GM21529 (cell line): ENCODE data around the gene MOGAT3.

Experiments
- ATAC-seq: cut with Tn5 transposase; IDR thresholded peaks from one replicate; pipeline ENCODE4 v1.9.1; 2021; ENCODE audit not compliant: unreplicated experiment

The MOGAT3 gene

DNA sequence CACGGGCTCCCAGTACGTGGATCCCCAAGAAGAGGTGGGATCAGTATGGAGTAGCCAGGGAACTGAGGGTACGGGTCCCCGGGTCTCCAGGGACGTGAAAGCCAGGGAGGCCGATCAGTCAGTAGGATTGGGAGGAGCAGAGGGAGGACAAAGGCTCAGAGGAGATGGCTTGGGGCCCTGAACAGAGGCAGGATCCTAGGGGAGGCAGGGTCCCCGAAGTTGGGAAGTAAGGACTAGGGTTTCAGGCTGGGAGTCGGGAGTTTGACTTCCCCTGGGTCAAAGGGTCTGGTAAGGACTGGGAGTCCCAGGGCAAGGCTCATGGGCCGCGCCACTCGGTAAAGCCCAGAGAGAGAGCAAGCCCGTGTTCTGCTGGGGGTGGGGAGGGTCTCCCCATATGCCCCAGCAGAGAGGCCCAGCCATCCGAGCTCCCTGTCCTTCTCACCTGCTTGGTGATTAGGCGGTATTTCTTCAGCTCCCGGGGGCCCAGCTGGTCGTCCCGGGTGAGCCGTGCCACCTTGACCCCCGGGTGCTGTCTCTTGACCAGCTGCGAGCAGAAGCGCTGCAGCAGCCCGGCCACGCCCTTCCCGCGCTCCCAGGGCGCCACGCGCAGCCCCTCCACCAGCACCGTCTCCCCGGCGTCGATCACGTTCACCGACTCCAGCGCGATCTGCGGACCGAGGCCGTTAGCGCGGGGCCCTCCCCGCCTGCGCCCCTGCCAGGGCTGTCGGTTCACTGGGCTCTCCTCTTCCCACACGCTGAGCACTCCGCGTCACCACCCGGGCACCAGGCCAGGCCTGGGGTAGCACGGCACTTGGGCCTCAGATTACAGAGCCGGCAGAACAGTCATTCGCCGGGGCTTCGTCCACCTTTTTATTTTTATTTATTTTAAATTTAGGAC is 27.7 kb downstream of the MOGAT3 start:
- no peak for ATAC-seq

DNA sequence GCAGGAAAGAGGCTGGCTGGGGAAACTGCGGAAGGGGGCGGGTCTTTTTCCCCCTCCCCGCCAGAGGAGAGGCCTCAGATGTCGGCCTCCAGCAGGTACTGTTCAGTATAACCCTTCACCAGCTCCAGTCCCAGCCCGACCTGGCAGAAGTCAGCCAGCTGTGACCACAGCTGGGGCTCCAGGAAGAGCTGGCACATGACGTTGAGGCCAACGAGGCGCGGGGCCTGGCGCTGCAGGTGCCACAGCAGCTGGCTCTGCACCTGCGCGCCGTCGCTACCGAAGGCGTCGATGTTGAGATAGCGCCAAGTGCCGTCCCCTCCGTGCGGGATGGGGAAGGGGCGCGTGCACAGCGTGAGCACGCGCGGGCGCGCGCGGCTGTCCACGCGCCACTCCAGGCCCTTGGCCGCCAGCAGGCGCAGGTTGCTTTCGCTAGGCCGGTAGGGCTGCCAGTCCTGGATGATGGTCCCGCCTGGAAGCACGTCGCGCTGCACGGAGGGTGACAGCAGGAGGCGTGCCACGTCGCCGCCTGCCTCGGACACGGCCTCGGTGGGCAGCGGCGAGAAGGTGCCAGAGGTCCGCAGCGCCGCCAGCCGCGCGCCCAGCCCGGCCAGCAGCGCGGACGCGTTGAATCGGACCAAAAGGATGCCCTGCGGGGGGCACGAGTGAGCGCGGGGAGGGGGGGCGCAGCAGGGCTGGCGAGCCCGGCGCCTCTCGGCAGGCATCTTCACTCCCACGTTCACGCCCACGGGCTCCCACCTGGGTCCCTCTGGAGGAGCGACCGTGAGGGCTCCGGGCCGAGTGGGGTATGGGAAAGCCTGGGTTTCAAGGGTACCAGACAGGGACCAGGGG is 28.6 kb downstream of the MOGAT3 start:
- ATAC-seq, result no peak

DNA sequence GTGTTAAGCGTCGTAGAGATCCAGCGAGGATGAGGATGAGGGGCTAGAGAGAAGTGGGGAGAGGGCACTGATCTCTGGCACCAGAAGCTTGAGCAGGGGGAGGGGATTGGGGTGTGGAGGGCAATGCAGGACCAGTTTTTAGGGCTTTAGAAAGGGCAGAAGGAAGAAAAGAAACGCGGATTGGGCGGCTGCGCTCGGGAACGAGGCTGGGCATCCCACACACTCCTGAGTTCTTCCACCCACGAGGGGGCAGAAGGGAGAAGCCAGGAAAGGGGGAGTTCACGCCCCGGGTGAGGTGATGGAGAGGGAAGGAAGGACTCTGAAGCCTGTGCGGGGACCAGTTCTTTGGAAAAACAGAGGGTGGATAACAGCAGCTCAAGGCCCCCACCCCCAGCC is 29.4 kb downstream of the MOGAT3 start:
- ATAC-seq, result no peak

DNA sequence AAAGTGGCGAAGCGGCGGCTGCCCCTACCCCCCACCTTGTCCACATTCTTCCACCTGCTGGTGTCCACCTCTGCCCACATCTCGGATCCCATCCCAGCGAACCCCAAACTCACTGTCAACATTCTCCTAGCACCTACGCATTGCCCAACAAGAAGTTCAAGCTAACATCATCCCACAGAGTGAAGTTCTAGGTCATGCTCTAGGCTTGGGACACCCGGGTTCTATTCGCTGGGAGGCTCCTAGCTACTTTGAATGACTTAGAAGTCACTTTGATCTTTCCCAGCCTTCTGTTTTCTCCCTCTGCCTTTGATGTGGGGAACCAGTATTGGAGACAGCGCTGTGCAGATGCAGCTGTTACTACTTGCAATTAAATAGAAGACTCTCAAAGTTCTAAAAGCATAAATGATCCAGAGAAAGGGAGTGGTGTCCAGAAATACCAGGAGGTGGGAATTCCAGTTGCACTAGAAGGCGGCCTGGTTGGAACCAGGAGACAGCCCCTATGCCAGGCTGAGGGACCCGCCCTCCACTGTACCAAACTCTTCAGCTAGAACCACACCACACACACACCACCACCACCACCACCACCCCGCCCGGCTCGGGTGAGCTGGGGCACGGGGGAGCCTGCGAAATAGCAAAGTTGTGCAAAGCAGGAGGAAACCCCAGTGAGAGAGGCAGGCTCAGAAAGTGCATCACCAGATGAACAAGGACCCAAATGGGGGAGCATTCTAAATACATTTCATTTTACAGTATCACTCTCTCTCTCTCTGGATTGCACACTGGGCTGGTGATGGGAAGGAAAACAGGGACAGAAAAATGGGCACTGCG is 30.0 kb downstream of the MOGAT3 start:
- ATAC-seq, result no peak

DNA sequence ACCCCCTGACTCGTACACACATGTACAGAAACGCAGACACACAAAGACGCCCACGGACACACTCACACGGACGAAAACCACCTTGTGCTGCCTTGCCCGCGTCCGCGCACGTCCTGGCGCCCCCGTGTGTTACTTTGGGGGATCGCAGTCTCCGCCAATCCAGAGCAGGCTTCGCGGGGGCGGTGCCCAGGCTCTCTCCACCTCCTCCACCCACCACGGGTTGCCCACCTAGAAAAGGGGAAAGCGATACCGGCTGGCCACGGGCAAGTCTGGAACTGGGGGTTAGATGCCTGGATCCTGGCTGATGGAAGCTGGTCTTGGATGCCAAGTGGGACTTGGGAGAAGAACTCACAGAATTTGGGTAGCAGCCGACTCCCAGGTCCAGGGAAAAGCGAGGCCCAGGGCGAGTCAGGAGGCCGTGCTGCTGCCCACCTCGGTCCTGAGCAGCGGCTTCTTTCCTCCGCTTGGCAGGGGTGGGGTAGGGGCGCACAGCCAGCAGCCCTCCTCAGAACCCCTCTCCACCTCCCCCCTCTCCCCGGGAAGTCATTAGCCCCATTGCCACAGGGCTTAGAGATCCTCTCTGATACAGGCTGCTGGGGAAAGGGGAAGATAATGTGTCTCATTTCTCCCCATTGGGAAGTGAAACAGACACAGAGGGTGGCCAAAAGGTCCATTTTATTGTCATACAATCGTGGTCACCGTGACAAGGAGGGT is 30.8 kb downstream of the MOGAT3 start:
- ATAC-seq, result no peak

DNA sequence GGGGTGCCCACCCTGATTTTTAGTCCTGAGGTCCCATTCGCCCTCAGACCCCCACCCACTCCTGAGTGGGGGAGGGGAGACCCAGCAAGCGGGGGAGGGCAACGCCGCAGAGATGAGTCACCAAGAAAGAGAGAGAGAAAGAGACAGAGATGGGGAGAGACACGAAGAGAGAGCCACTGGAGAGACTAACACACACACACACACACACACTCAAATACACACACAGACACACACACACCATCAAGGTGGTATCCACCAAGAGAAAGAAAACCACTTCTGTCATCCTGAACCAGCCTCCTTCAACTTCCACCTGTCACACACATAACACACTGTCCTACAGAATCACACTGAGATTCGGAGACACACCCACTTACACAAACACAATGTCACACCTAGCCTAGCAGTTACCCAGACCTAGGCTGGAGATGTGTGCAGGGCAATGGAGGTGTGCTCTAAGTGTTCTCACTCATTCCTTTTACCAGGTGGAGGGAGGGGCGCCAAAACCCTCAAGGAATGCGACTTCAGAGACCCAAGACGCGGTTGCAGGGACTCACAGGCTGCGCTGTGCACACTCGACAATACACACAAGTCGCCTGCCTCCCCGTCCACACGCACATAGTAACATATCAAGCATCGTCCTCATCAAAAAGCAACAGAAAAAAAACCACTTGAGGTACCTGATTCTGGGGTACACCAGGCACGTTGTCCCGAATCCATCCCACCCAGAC is 31.6 kb downstream of the MOGAT3 start:
- ATAC-seq, result no peak

DNA sequence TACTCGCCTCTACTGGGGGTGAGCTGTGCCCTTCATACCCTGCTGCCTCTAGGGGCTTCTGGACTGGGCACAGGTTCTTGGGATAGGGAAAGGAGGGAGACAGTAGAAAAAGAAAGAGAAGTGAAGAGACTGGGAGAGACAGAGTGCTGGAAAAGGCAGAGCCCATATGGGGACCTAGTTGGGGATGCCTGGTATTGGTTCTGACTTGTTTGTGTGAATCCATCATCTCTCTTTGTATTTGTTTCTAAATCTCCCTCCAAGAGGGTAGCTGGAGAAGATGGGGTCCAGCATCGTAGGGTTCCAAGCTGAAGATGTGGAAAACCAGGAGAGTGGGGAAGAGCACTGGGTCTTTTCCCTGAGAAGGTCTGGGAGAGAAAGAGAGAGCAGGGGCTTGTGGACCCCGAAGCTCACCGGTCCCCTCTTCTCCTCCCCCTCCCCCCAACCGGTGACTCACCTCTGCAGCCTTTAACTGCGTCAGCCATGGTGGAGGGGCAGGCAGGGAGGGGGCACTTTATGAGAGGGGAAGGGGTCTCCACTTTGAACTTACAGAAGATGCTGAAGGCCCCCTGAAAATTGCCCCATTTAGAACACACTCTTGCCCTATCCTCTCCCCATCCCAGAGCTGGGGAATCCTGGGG is 32.3 kb downstream of the MOGAT3 start:
- no peak for ATAC-seq

DNA sequence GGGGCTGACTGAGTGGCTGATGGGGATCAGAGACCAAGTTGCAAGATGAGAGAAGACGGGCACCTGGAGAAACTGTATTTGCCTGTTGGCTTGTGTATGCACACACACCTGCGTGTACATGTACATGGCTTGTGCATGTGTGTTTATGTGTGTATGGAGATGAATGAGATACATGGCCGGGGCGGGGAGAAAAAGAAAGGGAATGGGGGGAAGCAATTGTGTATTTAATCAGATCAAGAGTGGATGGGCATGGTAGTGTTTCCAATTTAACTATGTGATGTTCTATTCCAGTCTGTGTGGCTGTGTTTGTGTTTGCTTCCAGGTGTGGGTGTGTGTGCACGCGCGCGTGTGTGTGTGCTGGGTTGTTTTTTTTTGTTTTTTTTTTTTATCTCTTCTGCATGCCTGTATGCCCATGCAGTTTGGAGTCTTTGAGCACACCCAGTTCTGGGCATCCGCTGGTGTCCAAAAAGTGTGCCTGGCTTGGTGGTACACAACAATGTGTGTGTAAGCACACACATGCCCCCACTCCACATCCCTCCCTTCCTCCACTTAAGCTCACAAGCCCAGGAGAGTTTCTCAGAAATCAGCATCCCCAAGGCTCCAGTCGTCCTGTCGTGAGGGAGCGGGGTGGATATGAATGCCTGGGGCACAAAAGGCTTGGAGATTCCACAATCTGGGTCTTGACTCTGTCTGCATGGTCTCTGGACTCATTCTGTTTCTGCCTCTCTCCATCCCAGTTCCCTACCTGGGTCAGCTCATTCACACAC is 33.0 kb downstream of the MOGAT3 start:
- ATAC-seq, result no peak

DNA sequence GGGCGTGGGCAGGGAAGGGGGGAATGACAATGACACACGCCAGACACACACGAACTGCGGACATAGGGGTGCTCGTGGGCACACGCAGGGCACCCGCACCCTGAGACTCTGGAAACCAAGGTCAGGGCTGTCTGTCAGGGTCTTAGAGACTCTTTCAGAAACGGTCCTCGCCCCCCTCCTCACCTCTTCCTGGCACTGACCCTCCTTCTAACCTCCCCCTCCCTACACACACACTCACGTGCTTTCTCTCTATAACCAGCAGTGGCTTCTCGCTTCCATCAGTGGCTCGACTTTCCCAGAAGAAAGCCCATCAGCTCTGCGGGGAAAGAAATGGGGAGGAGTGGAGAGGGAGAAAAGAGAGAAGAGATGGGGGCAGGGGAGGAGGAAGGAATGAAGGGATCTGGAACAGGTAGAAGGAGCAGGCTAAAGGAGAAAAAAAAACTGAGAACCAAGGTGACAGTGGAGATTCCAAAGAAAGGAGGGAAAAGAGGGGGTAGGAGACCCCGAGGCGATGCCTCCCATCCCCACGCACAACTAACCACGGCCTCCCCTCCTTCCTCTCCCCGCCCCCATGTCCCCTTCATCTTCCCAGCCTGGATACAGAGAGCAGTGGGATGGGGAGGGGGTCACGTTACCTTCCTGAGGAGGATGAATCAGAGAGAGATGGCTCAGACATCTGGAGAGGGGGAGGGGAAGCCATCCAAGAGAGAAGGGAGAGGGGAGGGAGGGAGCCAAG is 33.8 kb downstream of the MOGAT3 start:
- ATAC-seq, result no peak

DNA sequence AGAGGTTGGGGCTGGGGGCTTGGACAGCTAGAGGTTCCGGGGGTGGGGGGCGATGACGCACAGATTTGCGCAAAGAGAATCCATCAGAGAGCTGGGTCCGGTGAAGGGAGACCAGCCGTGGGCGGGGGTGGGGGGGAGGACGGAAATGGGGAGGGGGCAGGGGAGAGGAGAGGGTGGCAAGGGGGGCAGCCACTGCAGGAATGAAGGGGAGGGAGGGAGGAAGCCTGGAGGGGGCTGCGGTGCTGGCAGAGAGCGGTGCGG is 34.3 kb downstream of the MOGAT3 start:
- ATAC-seq, result no peak

DNA sequence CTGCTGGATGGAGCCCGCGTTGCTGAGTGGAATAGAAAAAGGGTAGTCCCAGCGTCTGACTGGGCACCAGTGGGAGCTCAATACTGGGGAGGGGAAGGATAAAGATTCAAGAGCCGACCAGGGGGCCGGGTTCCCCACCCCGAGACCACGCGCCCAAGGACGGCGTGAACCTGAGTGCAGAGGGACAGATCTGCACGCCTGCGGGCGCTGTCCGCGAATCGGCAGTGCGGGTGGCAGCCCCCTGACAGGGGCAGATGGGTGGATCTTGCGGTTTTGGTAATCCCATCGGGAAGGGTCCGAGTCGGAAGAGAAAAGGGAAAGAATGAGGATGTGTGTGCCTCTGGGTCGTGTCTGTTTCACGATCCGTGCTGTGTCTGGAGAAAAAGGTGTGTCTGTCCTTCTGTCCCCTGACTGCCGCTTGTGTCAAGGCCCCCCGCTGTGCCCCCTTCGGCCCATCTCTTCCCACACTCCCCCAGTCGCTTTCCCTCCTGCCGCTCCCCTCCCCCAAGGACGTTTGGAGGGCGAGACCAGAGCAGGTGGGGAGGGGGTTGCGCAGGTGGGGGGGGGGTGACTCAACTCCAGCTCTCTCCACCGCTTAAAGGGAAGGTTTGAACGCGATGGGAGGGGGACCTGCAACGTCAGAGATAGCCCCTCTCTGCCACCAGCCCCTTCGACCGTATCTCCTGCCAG is 34.7 kb downstream of the MOGAT3 start:
- ATAC-seq, result no peak

DNA sequence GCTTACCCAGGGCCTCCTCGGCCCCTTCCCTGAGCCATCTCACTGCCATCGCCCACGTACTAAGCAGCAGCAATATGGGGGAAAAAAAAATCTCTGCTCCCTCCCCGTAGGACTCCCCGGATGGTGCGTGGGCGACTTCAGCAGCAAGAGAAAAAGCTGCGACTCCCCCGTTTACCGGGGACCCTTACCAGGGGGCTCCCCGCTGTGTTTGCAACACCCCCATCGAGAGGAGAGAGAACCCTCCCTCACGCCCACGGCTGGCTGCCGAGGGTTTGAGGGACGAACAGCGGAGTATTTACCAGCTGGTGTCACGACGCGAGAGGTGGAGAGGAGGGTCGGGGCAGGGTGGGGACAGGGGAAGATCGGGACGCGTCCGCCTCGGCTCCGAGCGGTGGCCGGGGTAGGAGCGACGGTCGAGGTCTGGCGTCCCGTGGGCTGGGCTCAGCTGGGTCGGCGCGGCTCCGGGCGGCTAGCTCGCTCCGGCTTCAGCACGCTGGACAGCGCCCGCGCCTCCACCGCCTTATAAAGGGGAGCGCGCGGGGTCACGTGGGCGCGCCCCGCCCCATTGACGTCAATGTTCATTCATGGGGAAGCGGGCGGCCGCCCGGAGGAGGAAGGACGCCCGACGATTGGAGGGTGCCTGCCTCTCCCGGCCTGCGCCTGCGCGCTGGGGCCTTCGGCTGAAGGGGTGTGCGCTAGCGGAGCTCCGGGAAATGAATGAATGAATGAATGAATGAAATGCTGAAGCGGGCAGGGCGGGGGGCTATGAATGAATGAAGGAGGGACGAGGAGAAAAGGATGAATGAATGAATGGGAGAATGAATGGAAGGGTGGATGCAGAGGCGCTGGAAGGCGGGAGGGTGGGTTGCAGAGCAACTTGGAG is 35.5 kb downstream of the MOGAT3 start, which contains the start of gene VGF:
VGF (minus strand) TSS at position 495 of the 883 bp plus-strand sequence. CDS start 726 bp downstream, outside the sequence.
- ATAC-seq, result peak; percentile 72

DNA sequence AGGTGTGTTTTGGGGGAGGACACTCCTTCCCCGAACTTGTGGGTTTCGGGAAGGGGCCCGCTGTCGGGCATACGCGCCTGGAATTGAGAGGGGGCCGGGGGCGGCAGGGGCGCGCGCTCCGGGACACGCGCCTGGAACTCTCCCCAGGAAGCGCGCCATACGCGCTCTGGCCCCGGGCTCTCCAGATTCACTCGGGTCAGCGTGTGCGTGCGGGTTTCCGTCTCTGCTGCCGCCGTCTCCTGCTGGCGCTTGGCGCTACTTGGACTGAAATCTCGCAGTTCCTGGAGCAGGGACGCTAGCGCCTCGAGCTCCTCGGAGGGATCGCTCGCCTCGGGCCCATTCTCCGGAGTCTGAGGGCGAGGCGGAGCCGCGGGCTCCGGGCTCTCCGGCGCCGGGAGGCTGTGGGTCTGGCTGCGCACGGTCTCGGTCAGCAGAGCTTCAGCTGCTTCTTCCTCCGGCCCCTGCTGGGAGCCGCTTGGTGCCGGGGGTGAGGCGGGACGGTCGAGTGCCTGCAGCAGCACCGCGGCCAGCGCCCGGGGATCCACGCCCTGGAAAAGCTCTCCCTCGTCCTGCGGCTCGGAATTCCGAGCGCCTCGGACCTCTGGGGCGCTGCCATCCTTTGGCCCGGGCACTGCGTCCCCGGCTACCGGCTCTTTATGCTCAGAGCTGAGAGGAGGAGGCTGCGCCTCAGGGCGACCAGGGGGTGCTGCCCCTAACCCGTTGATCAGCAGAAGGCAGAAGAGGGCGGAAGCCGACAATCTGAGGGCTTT is 36.6 kb downstream of the MOGAT3 start:
- no peak for ATAC-seq

DNA sequence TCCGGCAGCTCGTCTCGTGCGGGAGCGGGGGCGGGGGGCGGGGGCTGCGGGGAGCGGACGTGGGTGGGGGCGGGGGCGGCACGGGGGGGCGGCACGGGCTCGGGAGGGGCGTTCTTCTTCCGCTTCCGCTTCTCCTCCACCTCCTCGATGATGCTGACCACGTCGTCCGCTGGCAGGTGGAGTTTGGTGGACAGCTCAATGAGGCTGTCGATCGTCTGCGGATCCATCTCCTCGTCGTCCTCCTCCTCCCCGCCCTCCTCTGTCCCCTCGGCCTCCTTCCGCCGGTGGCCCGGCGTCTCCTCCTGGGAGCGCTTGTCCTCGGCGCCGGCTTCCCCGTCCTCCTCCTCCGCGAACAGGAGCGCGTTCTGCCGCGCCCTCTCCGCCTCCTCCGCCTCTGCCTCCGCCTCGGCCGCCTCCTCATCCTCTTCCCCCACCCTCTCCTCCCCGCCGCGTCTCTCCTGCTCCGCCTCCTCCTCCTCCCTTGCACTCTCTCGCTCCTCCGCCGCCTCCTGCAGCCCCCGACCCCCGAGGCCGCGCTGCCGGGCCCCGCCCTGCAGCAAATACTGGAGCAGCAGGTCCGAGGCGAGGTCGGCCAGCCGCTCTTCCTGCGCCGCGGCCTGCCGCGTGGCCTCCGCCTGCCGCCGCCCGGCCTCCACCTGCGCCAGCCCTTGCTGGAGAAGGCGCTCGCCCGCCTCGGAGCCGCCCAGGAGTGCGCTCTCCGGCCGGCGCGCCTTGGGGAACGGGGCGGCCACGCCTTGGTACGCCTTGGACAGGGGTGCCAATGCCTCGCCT is 37.4 kb downstream of the MOGAT3 start:
- ATAC-seq, result no peak
